Right hindlimb (tissue), 1 donor: ENCODE data around the gene OR8I2.
"Not testable (repeated sequence)": the region's sequence is repeated elsewhere in the genome, so short reads cannot be mapped to it uniquely, and the experiment has no call there.

Experiments used
- DNase-seq: peaks from one replicate; pipeline ENCODE4 v3.0.0-alpha.2; 2018

Gene OR8I2

DNA sequence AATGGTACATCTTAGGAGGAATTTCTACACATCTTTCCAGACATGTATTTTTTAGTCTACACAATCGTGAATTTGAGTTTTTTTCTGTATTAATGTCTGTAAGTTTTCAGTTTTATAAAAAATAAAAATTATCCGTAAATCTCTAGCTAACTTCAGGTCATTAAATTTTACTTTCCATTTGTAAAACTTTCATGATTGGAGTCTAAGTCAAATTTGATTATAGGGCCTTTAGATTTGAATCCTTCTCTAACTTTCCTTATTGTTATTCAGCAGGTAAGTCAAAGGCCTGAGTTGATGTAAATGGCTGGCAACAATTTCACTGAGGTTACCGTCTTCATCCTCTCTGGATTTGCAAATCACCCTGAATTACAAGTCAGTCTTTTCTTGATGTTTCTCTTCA lies at the start of gene OR8I2:
Gene OR8I2 (plus strand): TSS at position 301 of the 400 bp plus-strand sequence. CDS start 0 bp downstream, at position 301.
- no peak for DNase-seq

- DNase-seq, result no peak
These were observed 47.6 kb upstream of the OR8I2 start for GRCh38 chr11:56045538-56045937.

DNA sequence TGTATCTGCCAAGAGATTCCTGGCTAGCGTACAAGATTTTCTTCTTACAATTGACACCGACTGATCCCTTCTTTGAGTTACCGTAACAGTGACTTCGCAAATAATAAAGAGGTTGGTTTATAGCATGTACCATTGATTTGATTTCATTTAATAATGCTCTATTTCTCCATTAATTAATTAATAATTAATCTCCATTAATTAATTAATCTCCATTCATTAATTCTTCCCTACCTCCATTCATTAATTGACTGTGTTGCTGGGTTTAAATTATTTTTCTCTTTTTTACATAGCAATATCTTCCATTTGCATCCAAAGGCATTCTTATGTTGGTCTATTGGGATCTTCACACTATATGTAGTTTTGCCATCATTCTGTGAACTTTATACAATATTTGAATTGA lies 44.6 kb upstream of the OR8I2 start:
- DNase-seq, result no peak

DNA sequence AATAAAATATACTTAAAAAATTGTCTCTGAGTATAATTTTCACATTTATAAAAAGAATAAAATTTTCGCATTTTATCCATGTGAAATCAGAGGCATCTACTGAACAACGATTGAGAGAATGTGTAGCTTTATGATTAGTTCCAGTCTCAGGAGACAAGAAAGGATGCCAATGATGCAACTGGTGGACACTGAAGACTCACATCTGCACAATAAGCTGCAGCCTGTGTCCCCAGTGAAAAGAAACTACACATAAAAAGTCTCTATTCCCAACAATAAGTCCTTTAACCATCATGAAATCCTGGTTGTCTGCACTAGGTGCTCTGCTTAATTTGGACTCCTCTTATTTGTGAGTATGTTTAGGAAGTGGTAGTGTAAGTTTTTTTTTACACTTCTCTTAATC lies 43.6 kb upstream of the OR8I2 start:
- no peak for DNase-seq

DNA sequence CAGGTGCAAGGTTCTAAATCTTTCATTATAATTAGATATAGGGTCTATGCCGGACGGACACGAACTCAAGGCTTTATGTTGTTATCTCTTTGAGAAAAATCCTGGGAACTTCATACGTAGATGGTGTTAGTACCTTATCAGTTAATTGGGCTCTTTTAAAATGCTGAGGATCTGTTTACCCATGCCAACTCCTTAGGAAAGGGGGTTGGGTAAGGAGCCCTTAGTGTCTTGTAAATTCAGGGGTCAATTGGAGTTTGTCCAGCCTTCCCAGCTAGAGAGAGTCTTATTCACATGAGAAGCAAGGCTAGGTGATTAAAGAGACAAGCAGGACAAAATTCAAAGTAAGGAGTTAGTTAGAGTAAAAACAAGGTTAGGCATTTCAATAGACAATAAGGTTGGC lies 36.7 kb upstream of the OR8I2 start:
- not testable (repeated sequence) for DNase-seq

DNA sequence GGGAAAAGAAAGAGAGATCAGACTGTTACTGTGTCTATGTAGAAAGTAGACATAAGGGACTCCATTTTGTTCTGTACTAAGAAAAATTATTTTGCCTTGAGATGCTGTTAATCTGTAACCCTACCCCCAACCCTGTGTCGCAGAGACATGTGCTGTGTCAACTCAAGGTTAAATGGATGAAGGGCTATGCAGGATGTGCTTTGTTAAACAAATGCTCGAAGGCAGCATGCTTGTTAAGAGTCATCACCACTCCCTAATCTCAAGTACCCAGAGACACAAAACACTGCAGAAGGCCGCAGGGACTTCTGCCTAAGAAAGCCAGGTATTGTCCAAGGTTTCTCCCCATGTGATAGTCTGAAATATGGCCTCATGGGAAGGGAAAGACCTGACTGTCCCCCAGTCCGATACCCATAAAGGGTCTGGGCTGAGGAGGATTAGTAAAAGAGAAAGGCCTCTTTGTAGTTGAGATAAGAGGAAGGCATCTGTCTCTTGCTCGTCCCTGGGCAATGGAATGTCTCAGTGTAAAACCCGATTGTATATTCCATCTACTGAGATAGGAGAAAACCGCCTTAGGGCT lies 35.4 kb upstream of the OR8I2 start:
- not testable (repeated sequence) for DNase-seq

GRCh38 chr11:56058260-56058780 lies 34.8 kb upstream of the OR8I2 start:
- not testable (repeated sequence) for DNase-seq

DNA sequence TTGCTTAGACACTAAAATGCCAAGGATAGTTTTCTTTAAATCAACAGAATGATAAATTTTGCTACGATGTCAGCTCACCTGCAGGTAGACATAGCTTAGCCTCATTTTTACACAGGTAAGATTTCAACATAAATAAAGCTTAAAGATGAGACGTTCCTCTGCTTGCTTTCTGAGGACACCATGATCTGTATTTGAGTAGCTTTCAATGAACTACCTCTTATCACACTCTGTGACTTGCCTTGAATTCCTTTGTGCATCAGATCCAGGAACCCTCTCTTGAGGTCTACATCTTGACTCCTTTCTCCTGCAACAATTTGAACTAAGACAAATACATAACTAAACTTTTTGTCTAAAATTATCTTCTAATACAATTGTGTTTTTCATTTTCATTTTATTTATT lies 26.1 kb upstream of the OR8I2 start:
- no peak for DNase-seq

- DNase-seq, result no peak
These were observed 3.4 kb upstream of the OR8I2 start for GRCh38 chr11:56089697-56090096.

GRCh38 chr11:56103210-56103737 lies 10.2 kb downstream of the OR8I2 start, which contains the start of gene OR8H2:
OR8H2 (plus strand) TSS chr11:56103687; CDS start chr11:56105043, 1,356 bp downstream.
- DNase-seq, result no peak

- no peak for DNase-seq
These were observed 29.0 kb downstream of the OR8I2 start, which contains the start of gene OR8H3 for GRCh38 chr11:56122073-56122472. OR8H3 (plus strand) TSS chr11:56122373; CDS start chr11:56122373, 0 bp downstream.

- no peak for DNase-seq
These were observed 47.1 kb downstream of the OR8I2 start, which contains the start of gene OR8J3 for GRCh38 chr11:56140151-56140661. OR8J3 (minus strand) TSS chr11:56140201; CDS start chr11:56137718, 2,483 bp downstream.

- DNase-seq, result not testable (repeated sequence)
These were observed 50.6 kb downstream of the OR8I2 start for GRCh38 chr11:56143681-56144080.
